ENCODE measurements around the gene LIPC.

GRCh38 chr15:58585693-58586443 lies 154.1 kb downstream of the LIPC start:
- TF ChIP-seq CTCF (IDR thresholded peaks at IDR 0.05; ENCODE audit: insufficient read depth, low read length, poor library complexity, severe bottlenecking) (no peak), EZH2phosphoT487 (conservative IDR thresholded peaks at IDR 0.05; ENCODE audit: low read length) (no peak)
